GM13977 (cell line): ENCODE results near the gene BRIP1.
"Not testable (repeated sequence)": the region's sequence is repeated elsewhere in the genome, so short reads cannot be mapped to it uniquely, and the experiment has no call there.

ENCODE experiments used
- DNase-seq: peaks from one replicate; pipeline ENCODE4 v3.0.0; 2012; ENCODE audit warnings: low spot score
- in situ Hi-C: fragments of 300-500 bp; cut with MboI; formaldehyde crosslinking; loops from one replicate; pipeline ENCODE4 v1.12.0; 2022; ENCODE audit warnings: low sequenced_read_pairs, low pct_unique_long_range_greater_than_20kb, mixed read lengths, inconsistent platforms; ENCODE audit not compliant: unreplicated experiment
- TF ChIP-seq, protein P1 (sequence below): IDR thresholded peaks from 2 replicates; pipeline ENCODE4 v1.5.1; 2012; ENCODE audit warnings: mild to moderate bottlenecking, control low read depth; ENCODE audit not compliant: insufficient read depth; ENCODE audit errors: extremely low read depth, missing control alignments

Gene BRIP1

DNA sequence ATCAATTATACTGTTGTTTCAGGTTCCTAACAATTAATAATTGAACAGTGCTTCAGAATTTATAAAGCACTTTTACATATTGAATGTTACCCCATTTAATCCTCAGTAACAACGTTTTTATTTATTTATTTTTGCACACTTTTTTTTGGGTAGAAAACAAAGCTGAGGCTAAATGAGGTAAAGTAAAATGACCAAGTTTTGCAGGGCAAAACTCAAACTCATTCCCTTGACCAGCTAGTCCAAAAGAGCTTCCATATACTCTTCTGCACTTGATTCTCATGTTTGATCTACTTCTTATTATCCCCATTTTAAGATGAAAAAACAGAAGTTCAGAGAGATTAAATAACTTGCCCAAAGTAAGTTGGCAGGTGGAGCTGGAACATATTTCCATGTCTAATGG, 191.2 kb downstream of the BRIP1 start:
- in situ Hi-C loops = no loop called here
- TF ChIP-seq, protein P1, sequence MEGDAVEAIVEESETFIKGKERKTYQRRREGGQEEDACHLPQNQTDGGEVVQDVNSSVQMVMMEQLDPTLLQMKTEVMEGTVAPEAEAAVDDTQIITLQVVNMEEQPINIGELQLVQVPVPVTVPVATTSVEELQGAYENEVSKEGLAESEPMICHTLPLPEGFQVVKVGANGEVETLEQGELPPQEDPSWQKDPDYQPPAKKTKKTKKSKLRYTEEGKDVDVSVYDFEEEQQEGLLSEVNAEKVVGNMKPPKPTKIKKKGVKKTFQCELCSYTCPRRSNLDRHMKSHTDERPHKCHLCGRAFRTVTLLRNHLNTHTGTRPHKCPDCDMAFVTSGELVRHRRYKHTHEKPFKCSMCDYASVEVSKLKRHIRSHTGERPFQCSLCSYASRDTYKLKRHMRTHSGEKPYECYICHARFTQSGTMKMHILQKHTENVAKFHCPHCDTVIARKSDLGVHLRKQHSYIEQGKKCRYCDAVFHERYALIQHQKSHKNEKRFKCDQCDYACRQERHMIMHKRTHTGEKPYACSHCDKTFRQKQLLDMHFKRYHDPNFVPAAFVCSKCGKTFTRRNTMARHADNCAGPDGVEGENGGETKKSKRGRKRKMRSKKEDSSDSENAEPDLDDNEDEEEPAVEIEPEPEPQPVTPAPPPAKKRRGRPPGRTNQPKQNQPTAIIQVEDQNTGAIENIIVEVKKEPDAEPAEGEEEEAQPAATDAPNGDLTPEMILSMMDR = no peak
- DNase-seq = no peak

DNA sequence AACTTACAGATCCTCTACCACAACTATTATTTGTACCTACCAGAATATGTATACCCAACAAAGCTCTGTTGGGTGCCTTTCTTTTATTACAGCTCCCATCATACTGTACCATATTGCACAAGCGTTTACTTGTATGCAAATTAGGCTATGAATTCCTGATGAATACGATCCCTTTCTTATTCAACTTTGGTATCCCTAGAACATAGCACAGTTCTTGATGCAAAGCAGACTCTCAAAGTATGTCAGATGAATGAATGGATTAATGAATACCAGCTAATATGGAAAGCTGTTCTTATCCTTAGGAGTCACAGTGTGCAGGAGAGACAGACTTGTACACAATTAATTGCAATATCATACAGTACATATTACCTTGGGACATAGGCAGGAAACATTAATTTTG, 192.6 kb downstream of the BRIP1 start:
- in situ Hi-C loops = no loop called here
- no peak for DNase-seq
- TF ChIP-seq, protein P1 = no peak

DNA sequence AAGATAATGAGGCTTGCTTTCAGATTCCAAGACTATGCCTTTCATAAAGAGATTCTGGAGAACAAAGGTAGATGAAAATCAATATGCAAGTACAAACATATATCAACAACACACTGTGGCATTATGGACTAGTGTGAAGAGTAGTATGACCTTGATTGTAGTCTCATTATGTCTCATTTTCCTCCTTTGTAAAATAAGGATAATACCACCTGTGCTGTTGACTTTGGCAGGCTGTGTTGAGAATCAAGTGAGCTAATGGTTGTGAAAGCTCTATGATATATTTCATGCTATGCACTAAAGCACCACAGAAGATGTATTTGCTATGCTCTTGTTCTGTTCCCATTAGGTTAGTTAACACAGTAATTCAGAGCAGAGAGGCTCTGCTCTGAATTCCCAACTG, 193.8 kb downstream of the BRIP1 start:
- TF ChIP-seq, protein P1 = no peak
- in situ Hi-C loops = no loop called here
- DNase-seq = no peak

DNA sequence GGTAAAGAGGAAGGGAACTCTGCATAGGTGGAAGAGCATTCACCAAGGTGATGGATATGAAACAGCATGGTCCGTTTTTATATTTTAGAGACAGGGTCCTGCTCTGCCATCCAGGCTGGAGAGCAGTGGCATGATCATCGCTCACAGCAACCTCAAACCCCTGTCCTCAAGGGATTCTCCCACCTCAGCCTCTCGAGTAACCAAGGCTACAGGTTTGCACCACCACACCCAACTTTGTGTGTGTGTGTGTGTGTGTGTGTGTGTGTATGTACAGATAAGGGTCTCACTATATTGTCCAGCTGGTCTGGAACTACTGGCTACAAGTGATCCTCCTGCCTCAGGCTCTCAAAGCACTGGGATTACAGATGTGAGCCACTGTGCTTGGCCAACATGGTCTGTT, 194.8 kb downstream of the BRIP1 start:
- no peak for DNase-seq
- TF ChIP-seq, protein P1 = no peak
- in situ Hi-C loops = no loop called here

DNA sequence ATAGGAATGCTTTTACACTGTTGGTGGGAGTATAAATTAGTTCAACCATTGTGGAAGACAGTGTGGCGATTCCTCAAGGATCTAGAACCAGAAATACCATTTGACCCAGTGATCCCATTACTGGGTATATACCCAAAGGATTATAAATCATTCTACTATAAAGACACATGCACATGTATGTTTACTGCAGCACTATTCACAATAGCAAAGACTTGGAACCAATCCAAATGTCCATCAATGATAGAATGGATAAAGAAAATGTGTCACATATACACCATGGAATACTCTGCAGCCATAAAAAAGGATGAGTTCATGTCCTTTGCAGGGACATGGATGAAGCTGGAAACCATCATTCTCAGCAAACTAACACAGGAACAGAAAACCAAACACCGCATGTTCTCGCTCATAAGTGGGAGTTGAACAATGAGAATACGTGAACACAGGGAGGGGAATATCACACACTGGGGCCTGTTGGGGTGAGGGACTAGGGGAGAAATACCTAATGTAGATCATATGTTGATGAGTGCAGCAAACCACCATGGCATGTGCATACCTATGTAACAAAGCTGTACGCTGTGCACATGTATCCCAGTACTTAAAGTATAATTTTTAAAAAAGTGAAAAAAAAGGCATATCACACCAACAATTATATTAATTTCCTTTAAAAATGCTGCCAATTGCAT, 196.8 kb downstream of the BRIP1 start:
- DNase-seq, in situ Hi-C loops: not testable (repeated sequence)

DNA sequence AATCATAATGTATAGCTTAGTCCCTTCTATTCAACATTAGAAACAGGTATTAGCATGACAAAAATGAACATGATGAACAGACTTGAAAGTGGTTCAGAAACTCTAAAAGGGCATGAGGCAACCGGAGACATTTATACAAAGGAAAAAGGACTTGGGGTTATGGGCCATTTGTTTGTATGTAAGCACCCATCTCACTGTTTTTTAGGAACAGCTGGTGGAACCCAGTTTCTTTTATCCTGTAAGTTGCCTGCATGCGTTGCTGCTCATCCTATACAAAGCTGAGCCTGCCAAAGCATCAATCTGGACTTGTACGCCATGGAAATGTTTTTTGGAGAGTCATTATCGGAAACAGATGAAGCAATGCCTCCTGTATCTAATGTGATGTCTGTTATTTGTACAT, 200.0 kb downstream of the BRIP1 start:
- no peak for DNase-seq
- in situ Hi-C loops = no loop called here
- TF ChIP-seq, protein P1 = no peak

DNA sequence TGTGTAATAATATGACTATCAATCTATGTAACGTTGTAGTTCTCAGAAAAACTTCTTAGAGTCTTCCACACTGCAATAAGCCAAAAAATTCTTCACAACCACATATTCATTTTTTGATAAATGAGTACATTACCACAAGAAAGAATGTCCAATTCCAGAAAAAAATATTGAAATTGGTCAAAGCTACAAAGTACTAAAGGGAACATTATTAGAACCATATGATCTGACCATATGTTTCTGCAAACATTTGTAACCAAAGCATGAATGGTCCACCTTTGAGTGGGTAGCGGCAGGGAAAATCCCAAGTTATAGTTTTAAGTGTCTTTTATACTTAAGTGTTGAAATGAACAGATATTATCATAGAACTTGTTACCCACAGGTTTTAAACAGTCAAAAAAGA, 200.6 kb downstream of the BRIP1 start:
- no peak for DNase-seq
- in situ Hi-C loops = no loop called here
- TF ChIP-seq, protein P1 = no peak
